ENCODE data around the gene RRP36. TPM values are rescaled to one million over a fixed set of nuclear protein-coding genes. Genes with fewer than 3 reads are reported as not detected.

Gene RRP36
- total and polyA plus RNA-seq, 9 of the 15 experiments (the other 6 are each of a cell fraction or from before 2014, with no cell fraction given): 27.6 to 150 (median 114) TPM

- TF ChIP-seq, protein P1, sequence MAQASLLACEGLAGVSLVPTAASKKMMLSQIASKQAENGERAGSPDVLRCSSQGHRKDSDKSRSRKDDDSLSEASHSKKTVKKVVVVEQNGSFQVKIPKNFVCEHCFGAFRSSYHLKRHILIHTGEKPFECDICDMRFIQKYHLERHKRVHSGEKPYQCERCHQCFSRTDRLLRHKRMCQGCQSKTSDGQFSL (CRISPR knock-in tag; IDR thresholded peaks at IDR 0.05): no peak
- TF ChIP-seq, protein P1 (tag; IDR thresholded peaks at IDR 0.05): no peak
- TF ChIP-seq NFRKB (IDR thresholded peaks at IDR 0.05; ENCODE audit: low read depth) (0 out of 2 replicates have a peak, but pooled peaks have one; percentile 74), U2AF1 (optimal IDR thresholded peaks at IDR 0.05; ENCODE audit: low read depth, low read length) (peak; percentile 74), ZNF384 (IDR thresholded peaks at IDR 0.05; ENCODE audit: low read depth, low read length) (no peak), TARDBP (IDR thresholded peaks at IDR 0.05) (0 out of 2 replicates have a peak, but pooled peaks have one; percentile 34), ZNF592 (IDR thresholded peaks at IDR 0.05) (peak; percentile 71), ARNT (IDR thresholded peaks at IDR 0.05) (peak in 1 of 2 experiments; percentile 71; a peak in 1 of 4 replicates), SNRNP70 (optimal IDR thresholded peaks at IDR 0.05; ENCODE audit: low read depth, low read length) (no peak), MAFF (IDR thresholded peaks at IDR 0.05; ENCODE audit: low read length) (peak; percentile 47), NR4A1 (CRISPR knock-in tag; IDR thresholded peaks at IDR 0.05) (no peak), NR4A1 (tag; IDR thresholded peaks at IDR 0.05) (no peak), SRF (CRISPR knock-in tag; IDR thresholded peaks at IDR 0.05) (peak in 1 of 2 experiments; percentile 30; a peak in 1 of 4 replicates), CREM (IDR thresholded peaks at IDR 0.05; ENCODE audit: low read depth) (peak; percentile 88), ETV1 (tag; conservative IDR thresholded peaks at IDR 0.05; ENCODE audit: low read depth) (peak; percentile 93), U2AF2 (optimal IDR thresholded peaks at IDR 0.05; ENCODE audit: low read depth, low read length) (no peak), TEAD1 (CRISPR knock-in tag; IDR thresholded peaks at IDR 0.05) (0 out of 4 replicates have a peak, but pooled peaks of 1 of the 2 experiments have one; percentile 14), KAT8 (IDR thresholded peaks at IDR 0.05; ENCODE audit: low read depth) (no peak), TCF15 (CRISPR knock-in tag; IDR thresholded peaks at IDR 0.05) (no peak)
- TF ChIP-seq, protein P2, sequence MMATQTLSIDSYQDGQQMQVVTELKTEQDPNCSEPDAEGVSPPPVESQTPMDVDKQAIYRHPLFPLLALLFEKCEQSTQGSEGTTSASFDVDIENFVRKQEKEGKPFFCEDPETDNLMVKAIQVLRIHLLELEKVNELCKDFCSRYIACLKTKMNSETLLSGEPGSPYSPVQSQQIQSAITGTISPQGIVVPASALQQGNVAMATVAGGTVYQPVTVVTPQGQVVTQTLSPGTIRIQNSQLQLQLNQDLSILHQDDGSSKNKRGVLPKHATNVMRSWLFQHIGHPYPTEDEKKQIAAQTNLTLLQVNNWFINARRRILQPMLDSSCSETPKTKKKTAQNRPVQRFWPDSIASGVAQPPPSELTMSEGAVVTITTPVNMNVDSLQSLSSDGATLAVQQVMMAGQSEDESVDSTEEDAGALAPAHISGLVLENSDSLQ (IDR thresholded peaks at IDR 0.05): peak; percentile 56
- TF ChIP-seq, protein P3, sequence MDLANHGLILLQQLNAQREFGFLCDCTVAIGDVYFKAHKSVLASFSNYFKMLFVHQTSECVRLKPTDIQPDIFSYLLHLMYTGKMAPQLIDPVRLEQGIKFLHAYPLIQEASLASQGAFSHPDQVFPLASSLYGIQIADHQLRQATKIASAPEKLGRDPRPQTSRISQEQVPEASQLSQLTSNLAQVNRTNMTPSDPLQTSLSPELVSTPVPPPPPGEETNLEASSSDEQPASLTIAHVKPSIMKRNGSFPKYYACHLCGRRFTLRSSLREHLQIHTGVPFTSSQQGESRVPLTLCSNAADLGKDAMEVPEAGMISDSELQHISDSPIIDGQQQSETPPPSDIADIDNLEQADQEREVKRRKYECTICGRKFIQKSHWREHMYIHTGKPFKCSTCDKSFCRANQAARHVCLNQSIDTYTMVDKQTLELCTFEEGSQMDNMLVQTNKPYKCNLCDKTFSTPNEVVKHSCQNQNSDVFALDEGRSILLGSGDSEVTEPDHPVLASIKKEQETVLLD (IDR thresholded peaks at IDR 0.05): peak; percentile 64; the same call in 1 of the 2 replicates
Observed at GRCh38 chr6:42978839-42979522, 42.4 kb upstream of the RRP36 start, which contains the start of gene PEX6 (continued).

Measured in K562 (cell line).